HUES48 (cell line): Measurements from ENCODE around the gene GPS2.
"Not testable (repeated sequence)": the region's sequence is repeated elsewhere in the genome, so short reads cannot be mapped to it uniquely, and the experiment has no call there.

Source experiments
- H3K27ac ChIP-seq: one replicate; pipeline ENCODE4 v1.7.0; 2013; ENCODE audit warnings: low read depth, low read length, inconsistent platforms
- H3K27me3 ChIP-seq: 2 replicates; pipeline ENCODE4 v1.6.1; 2013; ENCODE audit warnings: mild to moderate bottlenecking, low read length; ENCODE audit not compliant: control insufficient read depth, insufficient read depth
- H3K36me3 ChIP-seq: 2 replicates; pipeline ENCODE4 v1.6.1; 2013; ENCODE audit warnings: low read length; ENCODE audit not compliant: control insufficient read depth, insufficient read depth
- H3K4me1 ChIP-seq: 2 replicates; pipeline ENCODE4 v1.6.1; 2013; ENCODE audit warnings: mild to moderate bottlenecking, low read length; ENCODE audit not compliant: control insufficient read depth, insufficient read depth
- H3K4me3 ChIP-seq: 2 replicates; pipeline ENCODE4 v1.5.1; 2013; ENCODE audit warnings: mild to moderate bottlenecking, low read depth, low read length
- H3K9ac ChIP-seq: 2 replicates; pipeline ENCODE4 v1.6.1; 2013; ENCODE audit warnings: mild to moderate bottlenecking, low read depth, low read length, moderate library complexity
- H3K9me3 ChIP-seq: 2 replicates; pipeline ENCODE4 v1.6.1; 2013; ENCODE audit warnings: low read length; ENCODE audit not compliant: control insufficient read depth, insufficient read depth

Gene GPS2

DNA sequence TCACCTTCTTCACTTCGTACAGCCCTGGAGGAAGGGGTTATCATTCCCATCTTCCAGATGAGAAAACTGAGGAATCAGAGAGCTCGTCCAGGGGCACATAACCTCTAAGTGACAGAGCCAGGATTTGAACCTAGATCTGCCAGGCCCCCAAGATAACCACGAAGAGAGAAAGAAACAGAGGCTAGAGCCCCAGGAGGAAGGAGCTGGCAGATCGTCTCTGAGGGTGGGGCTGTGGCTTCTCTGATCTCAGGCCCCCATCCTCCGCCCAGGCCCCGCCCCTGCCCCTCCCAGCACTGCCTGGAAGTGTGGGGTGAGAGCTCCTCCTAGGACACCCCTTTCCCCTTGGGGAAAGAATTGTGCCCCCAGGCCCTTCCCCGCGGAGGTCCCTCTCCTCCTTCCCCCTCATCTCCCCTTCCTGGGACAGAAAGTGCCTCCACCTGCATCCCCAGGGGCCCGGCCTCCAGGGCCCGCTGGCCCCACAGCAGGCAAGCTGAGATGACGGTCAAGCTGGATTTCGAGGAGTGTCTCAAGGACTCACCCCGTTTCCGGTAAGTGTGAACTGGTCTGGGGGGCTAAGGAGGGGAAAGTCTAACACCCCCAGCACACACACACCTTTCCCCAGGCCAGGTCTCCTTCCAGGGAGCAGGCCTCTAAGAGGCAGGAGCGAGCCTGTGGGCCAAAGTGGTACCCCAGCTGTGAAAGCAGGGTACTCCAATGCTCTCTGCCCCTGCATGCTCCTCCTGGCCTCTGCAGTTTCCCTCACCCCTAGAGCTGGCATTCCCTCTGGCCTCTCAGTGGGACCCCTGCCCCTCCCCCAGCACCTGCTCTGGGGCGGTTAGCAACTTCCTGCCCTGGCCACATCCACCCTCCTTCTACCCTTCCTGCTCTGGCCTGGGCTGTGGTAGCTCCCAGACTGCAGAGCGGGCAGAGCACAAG lies 21.3 kb upstream of the GPS2 start, which contains the start of gene ACAP1:
Gene ACAP1 (plus strand): TSS at position 290 of the 936 bp plus-strand sequence. CDS start 206 bp downstream, at position 496.
- Histone ChIP-seq H3K4me1 (peaks cover 11% of the 10 kb centered on the region; the same call in 1 of the 2 replicates), H3K4me3 (peak within 1 kb of the TSS; percentile 41), H3K9ac (peak within 1 kb of the TSS; percentile 5; the same call in 1 of the 2 replicates), H3K36me3 (no peaks in the 10 kb centered on the region), H3K27ac (peak within 1 kb of the TSS; percentile 77), H3K27me3 (no peaks in the 10 kb centered on the region), H3K9me3 (no peaks in the 10 kb centered on the region)

DNA sequence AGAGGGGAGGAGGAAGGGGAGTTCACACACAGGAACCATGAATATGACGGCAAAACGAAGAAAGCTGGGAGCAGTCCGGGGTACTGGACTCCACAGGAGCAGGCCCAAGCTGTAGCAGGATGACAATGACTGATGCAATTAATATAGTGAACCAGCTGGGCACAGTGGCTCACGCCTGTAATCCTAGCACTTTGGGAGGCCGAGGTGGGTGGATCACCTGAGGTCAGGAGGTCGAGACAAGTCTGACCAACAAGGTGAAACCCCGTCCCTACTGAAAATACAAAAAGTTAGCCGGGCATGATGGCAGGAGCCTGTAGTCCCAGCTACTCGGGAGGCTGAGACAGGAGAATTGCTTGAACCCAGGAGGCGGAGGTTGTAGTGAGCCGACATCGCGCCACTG lies 20.6 kb upstream of the GPS2 start:
- H3K27me3 ChIP-seq, H3K4me3 ChIP-seq, H3K9ac ChIP-seq, H3K9me3 ChIP-seq, H3K36me3 ChIP-seq, H3K27ac ChIP-seq: not testable (repeated sequence)
- H3K4me1 ChIP-seq, result peaks cover 14% of the 10 kb centered on the region; the same call in 1 of the 2 replicates

DNA sequence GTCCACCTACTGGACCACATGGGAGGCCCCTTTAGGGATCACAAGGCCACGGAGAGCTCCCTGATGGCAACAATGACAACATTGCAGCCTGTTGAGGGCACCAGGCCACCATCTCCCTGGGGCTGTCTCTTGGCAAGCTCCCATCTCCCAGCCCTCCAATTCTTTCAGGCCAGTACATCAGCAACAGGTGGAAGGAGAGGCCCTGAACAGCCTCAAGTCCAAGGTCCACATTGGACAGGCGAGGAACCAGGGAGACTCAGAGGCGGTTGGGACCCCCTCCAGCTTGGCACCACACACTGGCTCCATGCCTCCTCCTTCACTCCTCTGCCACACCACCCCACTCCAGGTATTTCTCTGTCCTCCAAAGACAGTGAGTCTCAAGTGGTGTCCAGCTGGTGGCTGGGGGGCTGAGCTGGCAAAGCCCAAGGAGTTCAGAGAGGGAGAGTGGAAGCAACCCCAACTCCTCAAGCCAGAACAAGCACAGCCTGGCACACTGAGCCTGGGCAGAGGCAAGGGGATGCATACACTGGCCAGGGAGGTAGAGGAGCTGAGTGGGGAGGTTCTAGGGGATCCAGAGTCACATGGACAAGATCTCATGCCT lies 19.9 kb upstream of the GPS2 start:
- peaks cover 18% of the 10 kb centered on the region; the same call in 1 of the 2 replicates for H3K4me1 ChIP-seq
- no peaks in the 10 kb centered on the region for H3K9me3 ChIP-seq
- H3K27ac ChIP-seq, result no peak overlapping the region
- no peaks in the 10 kb centered on the region for H3K27me3 ChIP-seq
- H3K36me3 ChIP-seq, result no peaks in the 10 kb centered on the region
- no peak overlapping the region for H3K9ac ChIP-seq
- H3K4me3 ChIP-seq, result no peak overlapping the region

DNA sequence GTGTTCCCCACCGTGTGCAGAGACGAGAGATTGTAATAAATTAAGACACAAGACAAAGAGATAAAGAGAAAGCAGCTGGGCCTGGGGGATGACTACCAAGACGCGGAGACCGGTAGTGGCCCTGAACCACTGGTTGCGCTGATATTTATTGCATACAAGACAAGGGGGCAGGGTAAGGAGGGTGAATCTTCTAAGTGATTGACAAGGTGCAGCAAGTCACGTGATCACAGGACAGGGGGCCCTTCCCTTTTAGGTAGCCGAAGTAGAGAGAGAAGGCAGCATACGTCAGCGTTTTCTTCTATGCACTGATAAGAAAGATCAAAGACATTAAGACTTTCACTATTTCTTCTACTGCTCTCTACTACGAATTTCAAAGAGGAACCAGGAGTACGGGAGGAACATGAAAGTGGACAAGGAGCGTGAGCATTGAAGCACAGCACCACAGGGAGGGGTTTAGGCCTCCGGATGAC lies 17.5 kb upstream of the GPS2 start:
- not testable (repeated sequence) for H3K9me3 ChIP-seq, H3K9ac ChIP-seq, H3K27me3 ChIP-seq, H3K27ac ChIP-seq, H3K4me3 ChIP-seq, H3K36me3 ChIP-seq
- peaks cover 22% of the 10 kb centered on the region; the same call in 1 of the 2 replicates for H3K4me1 ChIP-seq

DNA sequence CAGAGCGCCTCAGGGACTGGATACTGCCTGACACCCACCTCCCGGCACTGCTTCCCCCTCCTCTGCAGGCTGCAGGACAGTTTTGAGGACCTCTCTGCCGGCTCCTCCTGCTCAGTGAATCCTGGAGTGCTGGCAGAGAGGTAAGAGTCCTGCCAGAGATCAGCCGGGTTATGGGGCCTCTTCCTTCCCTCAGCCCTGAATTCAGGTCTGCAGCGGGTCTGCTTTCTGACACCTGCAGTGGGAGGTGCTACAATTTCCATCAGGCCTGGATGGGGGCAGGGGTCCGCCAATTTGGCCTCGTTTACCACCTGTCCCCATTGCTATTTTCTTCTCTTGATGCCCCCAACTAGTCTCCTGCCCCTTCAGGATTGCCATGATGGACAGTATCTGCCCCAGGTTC lies 17.0 kb upstream of the GPS2 start:
- Histone ChIP-seq H3K36me3 (no peaks in the 10 kb centered on the region), H3K27me3 (no peaks in the 10 kb centered on the region), H3K27ac (no peak overlapping the region), H3K4me3 (no peak overlapping the region), H3K9me3 (no peaks in the 10 kb centered on the region), H3K9ac (no peak overlapping the region), H3K4me1 (peaks cover 19% of the 10 kb centered on the region; the same call in 1 of the 2 replicates)

DNA sequence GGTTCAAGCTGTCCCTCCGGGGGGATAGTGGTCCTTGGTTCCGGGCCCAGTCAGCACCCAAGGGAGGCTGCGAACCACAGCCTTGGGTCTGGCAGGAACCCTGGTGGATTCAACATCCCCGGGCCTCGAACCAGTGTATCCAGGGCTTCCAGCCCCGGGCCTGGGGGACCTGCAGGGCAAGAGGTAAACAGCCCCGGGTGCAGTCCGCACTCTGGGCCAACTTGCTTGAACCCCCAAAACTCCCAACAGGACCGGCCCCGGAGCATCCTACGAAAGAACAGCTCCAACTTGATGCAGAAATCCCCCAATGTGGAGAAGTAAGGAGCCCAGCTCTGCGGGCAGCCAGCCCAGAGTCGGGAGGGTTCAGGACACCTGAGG lies 15.5 kb upstream of the GPS2 start:
- Histone ChIP-seq H3K4me3 (peak overlapping the region; percentile 79), H3K4me1 (peaks cover 11% of the 10 kb centered on the region; the same call in 1 of the 2 replicates), H3K36me3 (peaks cover 13% of the 10 kb centered on the region), H3K9me3 (no peaks in the 10 kb centered on the region), H3K27ac (peak overlapping the region; percentile 96), H3K27me3 (no peaks in the 10 kb centered on the region), H3K9ac (peak overlapping the region; percentile 66)

DNA sequence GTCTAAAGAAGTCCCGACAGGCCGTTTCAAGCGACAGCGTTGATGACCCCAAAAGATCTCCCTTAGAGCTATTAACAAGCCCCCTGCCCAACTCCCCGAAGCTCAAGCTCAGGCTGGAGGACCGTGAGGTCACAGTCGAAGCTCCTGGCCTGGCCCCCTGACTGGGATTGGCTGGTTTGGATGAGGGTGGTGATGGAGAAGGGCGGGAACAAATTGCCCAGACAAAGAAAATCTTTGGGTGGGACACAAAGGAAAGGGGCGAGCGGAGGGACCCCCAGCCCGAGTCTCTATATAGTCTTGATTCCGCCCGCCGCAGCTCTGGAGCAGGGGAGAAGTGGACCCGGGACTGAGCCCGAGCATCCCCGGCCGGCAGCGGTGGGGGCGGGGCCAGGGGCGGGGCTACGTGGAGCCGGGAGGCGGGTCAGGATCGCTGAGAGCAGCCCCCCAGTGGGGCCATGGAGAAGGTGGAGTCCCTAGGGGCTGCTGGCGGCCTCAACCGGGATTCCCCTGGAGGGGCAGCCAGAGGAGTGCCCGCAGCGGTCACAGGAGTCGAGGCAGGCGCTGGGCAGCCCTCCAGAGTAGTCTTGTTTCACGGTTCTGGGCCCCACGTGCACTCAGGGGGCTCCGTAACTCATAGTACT lies 15.0 kb upstream of the GPS2 start:
- peak overlapping the region; percentile 96 for H3K27ac ChIP-seq
- no peaks in the 10 kb centered on the region for H3K27me3 ChIP-seq
- H3K4me1 ChIP-seq, result peaks cover 11% of the 10 kb centered on the region; the same call in 1 of the 2 replicates
- no peaks in the 10 kb centered on the region for H3K9me3 ChIP-seq
- H3K9ac ChIP-seq, result peak overlapping the region; percentile 80
- peak overlapping the region; percentile 79 for H3K4me3 ChIP-seq
- peaks cover 18% of the 10 kb centered on the region for H3K36me3 ChIP-seq

DNA sequence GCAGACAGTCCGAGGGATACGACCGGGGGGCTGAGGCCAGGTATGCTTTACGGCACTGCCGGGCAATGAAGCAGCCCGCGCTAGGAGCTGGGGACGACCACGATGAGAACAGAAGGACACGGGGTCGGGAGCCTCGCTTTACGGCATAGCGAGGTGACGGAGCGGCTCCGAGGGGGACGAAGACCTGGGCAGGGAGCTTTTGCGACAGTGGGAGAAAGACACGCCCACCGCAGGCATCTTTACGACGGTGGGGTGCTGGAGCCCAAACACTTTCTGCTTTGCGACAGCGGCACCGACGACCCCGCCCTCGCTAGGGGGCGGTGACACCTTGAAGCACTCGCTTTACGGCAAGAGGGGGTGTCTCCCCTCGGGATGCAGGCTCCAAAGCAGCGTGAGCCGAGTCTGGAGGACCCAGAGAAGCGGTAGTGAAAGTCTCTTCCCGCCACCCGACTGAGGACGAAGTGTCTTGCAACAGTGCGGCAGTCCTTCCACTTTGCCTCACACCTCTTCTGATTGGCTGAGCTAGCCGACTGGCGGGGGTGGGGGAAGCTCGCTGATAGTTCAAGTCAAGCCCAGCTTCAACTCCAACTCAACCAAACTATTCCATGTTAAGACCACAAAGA lies 14.3 kb upstream of the GPS2 start:
- Histone ChIP-seq H3K27ac (peak overlapping the region; percentile 96), H3K4me3 (peak overlapping the region; percentile 79), H3K9me3 (no peaks in the 10 kb centered on the region), H3K9ac (peak overlapping the region; percentile 80), H3K4me1 (peaks cover 11% of the 10 kb centered on the region; the same call in 1 of the 2 replicates), H3K27me3 (no peaks in the 10 kb centered on the region), H3K36me3 (peaks cover 23% of the 10 kb centered on the region)

DNA sequence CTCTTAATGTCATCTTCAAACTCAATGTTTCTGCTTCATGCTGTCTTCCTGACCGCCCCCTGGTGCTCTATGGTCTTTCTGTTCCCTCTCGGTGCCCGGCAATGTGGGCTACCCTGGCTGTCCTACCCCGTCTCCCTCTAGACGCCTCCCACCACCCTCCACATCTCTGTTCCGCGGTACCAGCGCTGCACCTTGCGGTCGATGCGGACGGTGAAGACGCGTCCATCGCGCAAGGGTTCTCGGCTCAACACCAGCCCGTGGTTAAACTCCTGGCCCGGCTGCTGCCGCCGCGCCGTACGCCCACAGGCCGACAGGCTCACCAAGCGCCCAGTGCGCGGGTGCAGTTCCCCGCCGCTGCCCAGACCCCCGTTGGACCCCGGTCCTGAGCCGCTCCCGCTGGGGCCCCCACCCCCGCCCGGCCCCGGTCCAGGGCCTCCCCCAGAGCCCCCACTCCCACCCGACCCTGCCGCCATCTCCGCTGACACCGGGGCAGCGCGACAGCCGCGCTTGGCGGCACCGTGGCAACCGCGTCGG lies 13.7 kb upstream of the GPS2 start, which contains the start of gene NEURL4:
Gene NEURL4 (minus strand): TSS at position 496 of the 534 bp plus-strand sequence. CDS start 23 bp downstream, at position 473.
- Histone ChIP-seq H3K4me1 (peaks cover 11% of the 10 kb centered on the region; the same call in 1 of the 2 replicates), H3K9ac (peak within 1 kb of the TSS; percentile 80), H3K36me3 (peaks cover 28% of the 10 kb centered on the region), H3K27me3 (no peaks in the 10 kb centered on the region), H3K9me3 (no peaks in the 10 kb centered on the region), H3K4me3 (peak within 1 kb of the TSS; percentile 79), H3K27ac (peak within 1 kb of the TSS; percentile 96)

DNA sequence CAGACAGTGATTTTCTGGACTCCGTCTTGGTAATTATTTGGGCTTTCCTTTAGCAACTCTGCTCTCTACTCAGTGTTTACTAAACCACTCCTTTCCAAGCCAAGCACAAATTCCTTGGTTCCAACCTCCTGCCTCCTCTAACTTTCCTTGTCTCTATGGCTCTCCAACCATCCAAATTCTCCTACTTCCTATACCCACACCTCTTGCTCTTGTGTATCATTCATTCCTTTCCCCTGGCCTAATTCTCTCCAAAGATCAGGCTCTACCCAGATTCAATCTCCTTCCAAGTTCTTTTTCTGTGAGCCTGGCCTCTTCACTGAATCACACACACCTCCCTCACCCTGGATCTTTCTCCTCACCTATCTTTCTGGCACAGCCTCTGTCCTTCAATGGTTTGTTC lies 12.8 kb upstream of the GPS2 start:
- H3K27me3 ChIP-seq, result no peaks in the 10 kb centered on the region
- H3K4me3 ChIP-seq, result peak overlapping the region; percentile 79
- no peaks in the 10 kb centered on the region for H3K9me3 ChIP-seq
- H3K4me1 ChIP-seq, result peaks cover 11% of the 10 kb centered on the region; the same call in 1 of the 2 replicates
- no peak overlapping the region for H3K27ac ChIP-seq
- peaks cover 37% of the 10 kb centered on the region for H3K36me3 ChIP-seq
- H3K9ac ChIP-seq, result no peak overlapping the region
